ENCODE measurements around the gene RALGPS1. TPM values are rescaled to one million over a fixed set of nuclear protein-coding genes. Genes with fewer than 3 reads are reported as not detected.

Gene RALGPS1
- total and polyA plus RNA-seq, 2 of the 8 experiments (the other 6 are each of a cell fraction or from before 2014, with no cell fraction given): 20.0 to 23.5 TPM

GRCh38 chr9:127065592-127065991, 151.0 kb downstream of the RALGPS1 start:
- no peak for DNase-seq (ENCODE audit: low read depth in 1 of 2, low spot score in 2 of 2)
- no peak for TF ChIP-seq KDM1A (IDR thresholded peaks at IDR 0.05; ENCODE audit: borderline replicate concordance, low read length)
- TF ChIP-seq NRF1 (IDR thresholded peaks at IDR 0.05; ENCODE audit: low read depth, low read length): no peak
- TF ChIP-seq MAFK (IDR thresholded peaks at IDR 0.05; ENCODE audit: low read depth, low read length): no peak
- no peak for TF ChIP-seq GABPA (IDR thresholded peaks at IDR 0.05; ENCODE audit: borderline replicate concordance, insufficient read depth, low read length)
- no peak for TF ChIP-seq EGR1 (IDR thresholded peaks at IDR 0.05; ENCODE audit: borderline replicate concordance, low read depth, low read length)
- no peak for TF ChIP-seq RXRA (IDR thresholded peaks at IDR 0.05; ENCODE audit: insufficient read depth, low read depth, low read length)
- TF ChIP-seq SIRT6 (IDR thresholded peaks at IDR 0.05; ENCODE audit: low read length): no peak
- TF ChIP-seq E2F6 (IDR thresholded peaks at IDR 0.05): no peak
- no peak for TF ChIP-seq GTF2F1 (IDR thresholded peaks at IDR 0.05; ENCODE audit: borderline replicate concordance, low read depth, low read length)
- TF ChIP-seq YY1 (IDR thresholded peaks at IDR 0.05; ENCODE audit: low read depth, low read length): no peak
- TF ChIP-seq SP1 (IDR thresholded peaks at IDR 0.05; ENCODE audit: low read depth, low read length): no peak
- WGBS, 2 experiments (ENCODE audit: extremely low coverage in 1 of 2, insufficient coverage in 1 of 2, insufficient read length in 1 of 2, insufficient replicate concordance in 2 of 2, low coverage in 1 of 2, low lambda C conversion rate in 2 of 2, missing lambda C conversion rate in 1 of 2): 88% methylated on average over 1 of the region's 1 CpG; no CpG with 5 or more reads in 1 of the 2 experiments
- H2AK5ac ChIP-seq (ENCODE audit: low read depth, low read length): no peak overlapping the region
- no peaks in the 10 kb centered on the region; a peak in 1 of 8 replicates for H3K36me3 ChIP-seq (ENCODE audit: control insufficient read depth in 2 of 4, insufficient read depth in 4 of 4, low read length in 3 of 4)
- H3K23ac ChIP-seq (ENCODE audit: insufficient read length): no peak overlapping the region
- no peak overlapping the region for H2BK12ac ChIP-seq (ENCODE audit: low read depth, low read length)
- no peaks in the 10 kb centered on the region for H3K23me2 ChIP-seq (ENCODE audit: low read depth, low read length)
- H3K18ac ChIP-seq (ENCODE audit: extremely low read depth, low read length): no peak overlapping the region
- no peak for FAIRE-seq
- H3K4ac ChIP-seq (replicated peaks; ENCODE audit: insufficient read length, low read depth, low read length): no peak overlapping the region
- no peak overlapping the region for H2BK120ac ChIP-seq (replicated peaks; ENCODE audit: low read depth, low read length)
- H3K79me2 ChIP-seq (ENCODE audit: control insufficient read depth in 1 of 2, insufficient read depth in 2 of 2, low read length in 2 of 2): no peaks in the 10 kb centered on the region
- ChIA-PET POLR2A (ENCODE audit: partially characterized antibody) (no interaction called here), CTCF (ENCODE audit: partially characterized antibody) (interaction anchor here (1.4 kb wide), 1 partner anchor 135 kb away, joined by 5 read pairs; no protein-coding TSS in a partner anchor)
- no peak overlapping the region for H2BK20ac ChIP-seq (ENCODE audit: low read length)
- H4K20me1 ChIP-seq (replicated peaks in 1 of 2; ENCODE audit: control insufficient read depth in 1 of 2, insufficient read depth in 2 of 2, low read length in 2 of 2): peaks cover 0 to 3% of the 10 kb centered on the region in 2 experiments
- no peak overlapping the region for H3K27ac ChIP-seq (ENCODE audit: low read depth, low read length)
- no peak overlapping the region for H3K14ac ChIP-seq (ENCODE audit: insufficient read length)
- H4K5ac ChIP-seq (ENCODE audit: insufficient read length, low read depth, low read length): no peak overlapping the region
- no peak overlapping the region for H3K9ac ChIP-seq (replicated peaks in 1 of 4; ENCODE audit: extremely low read depth in 1 of 4, low read depth in 3 of 4, low read length in 3 of 4)
- H4K91ac ChIP-seq (replicated peaks; ENCODE audit: insufficient read length, low read length): no peak overlapping the region
- H4K8ac ChIP-seq (ENCODE audit: extremely low read depth, insufficient read depth, low read length): no peak overlapping the region
- no peak overlapping the region for H3K4me2 ChIP-seq (ENCODE audit: insufficient read depth in 1 of 2, low read depth in 2 of 2, low read length in 2 of 2)
- H2BK5ac ChIP-seq (ENCODE audit: low read depth, low read length): no peak overlapping the region
- H2AFZ ChIP-seq (ENCODE audit: low read length): no peak overlapping the region
- no peak overlapping the region for H3K4me3 ChIP-seq (ENCODE audit: extremely low read depth in 1 of 4, insufficient read depth in 2 of 4, low read depth in 3 of 4, low read length in 4 of 4)
- no peak overlapping the region for H2BK15ac ChIP-seq (ENCODE audit: low read length)
- H3K79me1 ChIP-seq (ENCODE audit: low read depth, low read length): no peaks in the 10 kb centered on the region
- no peak overlapping the region for H3K56ac ChIP-seq (replicated peaks; ENCODE audit: insufficient read length, low read depth, low read length)
- H3K9me3 ChIP-seq (ENCODE audit: insufficient read depth in 2 of 2, low read depth in 1 of 2, low read length in 1 of 2): no peaks in the 10 kb centered on the region
- no peaks in the 10 kb centered on the region for H3K27me3 ChIP-seq (replicated peaks in 1 of 4; ENCODE audit: control insufficient read depth in 3 of 4, extremely low read depth in 1 of 4, insufficient read depth in 3 of 4, low read length in 3 of 4)
- peaks cover 0 to 5% (median 0%) of the 10 kb centered on the region in 4 experiments; a peak in 3 of 7 replicates for H3K4me1 ChIP-seq (replicated peaks in 1 of 4; ENCODE audit: control insufficient read depth in 3 of 4, insufficient read depth in 4 of 4, low read length in 3 of 4)

Measured in H1 (cell line).